Measurements from ENCODE around the gene STK11.

- no peak for TF ChIP-seq EZH2 (IDR thresholded peaks at IDR 0.05; ENCODE audit: insufficient read depth, poor library complexity, severe bottlenecking)
- no peak for TF ChIP-seq EZH2phosphoT487 (IDR thresholded peaks at IDR 0.05; ENCODE audit: insufficient read depth, low read depth)
Measured at GRCh38 chr19:1275260-1275975, 69.8 kb downstream of the STK11 start, which contains the start of gene FAM174C.

Data from GM23248 (cell line).